Esophagus muscularis mucosa (tissue), 4 donors: ENCODE measurements around the gene PNPLA7.

Experiments used
- EP300 ChIP-seq: sonication (generic); formaldehyde crosslinking; IDR thresholded peaks from one replicate; pipeline ENCODE4 v1.6.1; 2017; ENCODE audit warnings: antibody characterized with exemption
- POLR2A ChIP-seq: fragments of 450-650 bp; IDR thresholded peaks from one replicate; pipeline ENCODE4 v1.6.1; 2017; ENCODE audit warnings: antibody characterized with exemption, moderate library complexity, mild to moderate bottlenecking, low read depth
- POLR2AphosphoS5 ChIP-seq, 2 donors: sonication (generic); formaldehyde crosslinking; IDR thresholded peaks; one replicate each; pipeline ENCODE4 v1.6.1; 2017; ENCODE audit warnings: antibody characterized with exemption in 2 of 2
- TF ChIP-seq, protein P1 (sequence below), 3 experiments: fragments of 200-600 bp in 2 of 3; fragments of 450-650 bp in 1 of 3; sonication (generic) in 2 of 3; IDR thresholded peaks; one replicate each; pipeline ENCODE4 v1.5.1; 2017 to 2019; ENCODE audit warnings: antibody characterized with exemption in 3 of 3, mild to moderate bottlenecking in 2 of 3, moderate library complexity in 1 of 3

DNA sequence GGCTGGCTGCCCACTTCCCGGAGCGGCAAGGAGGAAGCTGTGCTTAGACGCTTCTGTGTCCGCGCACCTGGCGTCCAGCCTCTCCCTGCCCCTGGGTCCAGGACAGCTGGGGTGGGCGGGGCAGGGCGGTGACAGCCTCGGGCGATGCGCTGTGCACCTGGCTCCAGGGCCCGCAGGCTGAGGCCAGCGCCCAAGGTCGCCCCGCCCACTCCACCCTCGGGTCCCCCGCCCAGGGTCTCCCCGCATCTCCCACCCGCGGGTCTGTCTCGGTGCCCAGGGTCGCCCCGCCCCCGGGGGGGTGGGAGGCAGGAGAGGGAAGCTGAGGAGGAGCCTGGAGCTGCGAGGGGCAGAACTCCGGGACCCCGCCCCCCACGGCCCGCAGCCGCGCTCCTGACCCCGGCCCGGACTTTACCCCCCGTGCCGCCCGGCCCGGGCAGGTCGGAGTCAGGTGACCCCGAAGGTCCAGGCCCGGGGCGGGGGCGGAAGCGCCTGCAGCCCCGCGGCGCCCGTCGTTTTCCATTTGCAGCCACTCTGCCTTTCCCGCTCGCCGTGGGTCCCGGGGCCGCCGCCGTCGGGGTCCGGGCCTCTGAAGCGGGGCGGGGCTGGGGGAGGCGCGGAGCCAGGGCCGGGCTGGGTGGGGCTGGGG, 108.8 kb downstream of the PNPLA7 start, which contains the start of gene ENTPD8:
- TF ChIP-seq EP300 (no peak), POLR2A (no peak), POLR2AphosphoS5 (IDR thresholded peaks at IDR 0.05) (no peak)
- TF ChIP-seq, protein P1, sequence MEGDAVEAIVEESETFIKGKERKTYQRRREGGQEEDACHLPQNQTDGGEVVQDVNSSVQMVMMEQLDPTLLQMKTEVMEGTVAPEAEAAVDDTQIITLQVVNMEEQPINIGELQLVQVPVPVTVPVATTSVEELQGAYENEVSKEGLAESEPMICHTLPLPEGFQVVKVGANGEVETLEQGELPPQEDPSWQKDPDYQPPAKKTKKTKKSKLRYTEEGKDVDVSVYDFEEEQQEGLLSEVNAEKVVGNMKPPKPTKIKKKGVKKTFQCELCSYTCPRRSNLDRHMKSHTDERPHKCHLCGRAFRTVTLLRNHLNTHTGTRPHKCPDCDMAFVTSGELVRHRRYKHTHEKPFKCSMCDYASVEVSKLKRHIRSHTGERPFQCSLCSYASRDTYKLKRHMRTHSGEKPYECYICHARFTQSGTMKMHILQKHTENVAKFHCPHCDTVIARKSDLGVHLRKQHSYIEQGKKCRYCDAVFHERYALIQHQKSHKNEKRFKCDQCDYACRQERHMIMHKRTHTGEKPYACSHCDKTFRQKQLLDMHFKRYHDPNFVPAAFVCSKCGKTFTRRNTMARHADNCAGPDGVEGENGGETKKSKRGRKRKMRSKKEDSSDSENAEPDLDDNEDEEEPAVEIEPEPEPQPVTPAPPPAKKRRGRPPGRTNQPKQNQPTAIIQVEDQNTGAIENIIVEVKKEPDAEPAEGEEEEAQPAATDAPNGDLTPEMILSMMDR (IDR thresholded peaks at IDR 0.05): no peak
